ENCODE data around the gene IFNB1. TPM values are rescaled to one million over a fixed set of nuclear protein-coding genes. Genes with fewer than 3 reads are reported as not detected.

IFNB1 gene
- total RNA-seq (not detected), polyA plus RNA-seq (under 1 TPM in 1 of 2 donors, not detected in 1; 0.40 TPM)

DNA sequence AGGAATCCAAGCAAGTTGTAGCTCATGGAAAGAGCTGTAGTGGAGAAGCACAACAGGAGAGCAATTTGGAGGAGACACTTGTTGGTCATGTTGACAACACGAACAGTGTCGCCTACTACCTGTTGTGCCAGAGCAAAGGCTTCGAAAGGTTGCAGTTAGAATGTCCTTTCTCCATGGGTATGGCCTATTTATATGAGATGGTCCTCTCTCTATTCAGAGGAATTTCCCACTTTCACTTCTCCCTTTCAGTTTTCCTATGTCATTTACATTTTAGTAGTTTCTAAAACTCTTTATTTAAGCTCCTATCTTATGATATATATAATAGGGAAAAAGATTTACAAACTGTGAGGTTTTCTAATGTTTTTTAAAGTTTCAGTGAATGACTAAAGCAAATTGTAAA is at the start of gene IFNB1:
Gene IFNB1 (minus strand): TSS at position 162 of the 400 bp plus-strand sequence. CDS start 73 bp downstream, at position 89.
- Histone ChIP-seq H3K4me1 (ENCODE audit: insufficient read depth, low read length) (peaks cover 19% of the 10 kb centered on the region), H3K9me3 (ENCODE audit: control insufficient read depth in 1 of 2, low read length in 2 of 2) (no peaks in the 10 kb centered on the region), H3K4me3 (ENCODE audit: low read length in 2 of 2) (no peak within 1 kb of the TSS), H3K27ac (ENCODE audit: low read depth, low read length) (no peak within 1 kb of the TSS), H3K36me3 (ENCODE audit: insufficient read depth, low read length) (no peaks in the 10 kb centered on the region), H3K27me3 (ENCODE audit: insufficient read depth, low read length) (no peaks in the 10 kb centered on the region)
- POLR2A ChIA-PET (ENCODE audit: partially characterized antibody): no interaction called here
- Mint-ChIP-seq H3K36me3 (no peaks in the 10 kb centered on the region), H3K27me3 (peaks cover 2 to 3% of the 10 kb centered on the region in 2 donors), H3K4me1 (peaks cover 13 to 34% (median 23%) of the 10 kb centered on the region in 4 donors), H3K4me3 (peak within 1 kb of the TSS in 1 of 8 donors; percentile 37), H3K27ac (peak within 1 kb of the TSS in 1 of 7 donors; percentile 34), H3K9me3 (peaks cover 0 to 2% (median 0%) of the 10 kb centered on the region in 8 donors)
- intact Hi-C loops (cut with micrococcal nuclease): loop anchor here (1.0 kb wide), 1 partner anchor 34 kb away; no protein-coding TSS in a partner anchor
- DNase-seq: no peak
- CTCF ChIA-PET (ENCODE audit: partially characterized antibody): interaction anchor here (1.0 to 5.6 kb wide), 5 partner anchors 13 to 51 kb away, joined by 3 to 53 read pairs (median 6); no protein-coding TSS in a partner anchor

DNA sequence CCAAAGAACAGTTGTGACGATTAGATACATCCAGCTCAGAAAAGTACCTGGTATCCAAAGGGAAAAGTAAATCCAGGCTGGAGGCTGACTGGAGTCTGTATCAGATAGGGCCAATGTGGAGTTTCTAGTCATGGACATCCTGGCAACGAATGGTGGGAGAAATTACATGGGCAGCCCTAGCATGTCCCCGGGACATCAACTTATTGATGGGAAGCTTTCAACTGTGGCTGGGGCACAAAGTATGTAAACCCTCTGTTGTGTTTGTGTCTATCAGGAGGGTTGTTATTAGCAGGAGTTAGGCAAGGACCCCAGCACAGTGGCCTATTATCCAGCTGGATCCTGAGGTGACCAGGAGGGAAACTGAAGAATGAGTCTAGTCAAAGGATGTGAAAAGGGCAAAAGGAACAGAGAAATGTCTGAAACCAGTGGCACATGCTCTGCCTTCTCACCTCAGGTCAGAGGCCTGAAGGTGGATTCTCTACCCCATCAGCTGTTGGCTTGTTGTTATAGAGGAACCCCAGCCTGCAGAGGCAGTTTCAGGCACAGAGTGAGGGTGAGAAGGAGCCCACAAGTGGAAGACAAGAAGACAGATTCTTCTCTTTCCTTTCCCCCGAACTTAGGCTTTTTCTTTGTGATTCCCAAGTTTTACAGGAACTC is 44.0 kb upstream of the IFNB1 start:
- Mint-ChIP-seq H3K27ac (no peak overlapping the region), H3K9me3 (no peaks in the 10 kb centered on the region), H3K4me3 (no peak overlapping the region), H3K4me1 (no peaks in the 10 kb centered on the region), H3K27me3 (peaks cover 7 to 10% of the 10 kb centered on the region in 2 donors), H3K36me3 (no peaks in the 10 kb centered on the region)
- CTCF ChIA-PET (ENCODE audit: partially characterized antibody): interaction anchor here (1.4 kb wide), 1 partner anchor 11 kb away, joined by 4 read pairs; no protein-coding TSS in a partner anchor
- Histone ChIP-seq H3K4me3 (ENCODE audit: low read length in 2 of 2) (no peak overlapping the region), H3K27me3 (ENCODE audit: insufficient read depth, low read length) (no peaks in the 10 kb centered on the region), H3K36me3 (ENCODE audit: insufficient read depth, low read length) (no peaks in the 10 kb centered on the region), H3K4me1 (ENCODE audit: insufficient read depth, low read length) (no peaks in the 10 kb centered on the region), H3K27ac (ENCODE audit: low read depth, low read length) (no peak overlapping the region), H3K9me3 (ENCODE audit: control insufficient read depth in 1 of 2, low read length in 2 of 2) (no peaks in the 10 kb centered on the region)
- POLR2A ChIA-PET (ENCODE audit: partially characterized antibody): no interaction called here
- intact Hi-C loops (cut with micrococcal nuclease): no loop called here
- DNase-seq: no peak

DNA sequence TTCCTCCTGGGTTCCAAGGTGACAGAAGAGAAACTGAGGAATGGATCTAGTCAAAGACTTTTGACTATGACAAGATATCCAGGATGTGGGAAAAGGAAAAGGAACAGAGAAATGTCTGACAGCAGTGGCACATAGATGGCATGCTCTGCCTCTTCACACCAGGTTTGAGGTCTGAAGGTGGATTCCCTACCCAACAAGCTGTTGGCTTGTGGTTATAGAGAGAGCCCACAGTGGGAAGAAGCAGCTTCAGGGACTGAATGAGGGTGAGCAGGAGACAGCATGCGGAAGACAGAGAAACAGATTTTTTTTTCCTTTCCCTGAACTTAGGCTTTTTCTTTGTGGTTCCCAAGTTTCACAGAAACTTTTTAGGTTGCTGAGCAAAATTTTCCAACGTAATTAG is 43.3 kb upstream of the IFNB1 start:
- no peaks in the 10 kb centered on the region for H3K4me1 ChIP-seq (ENCODE audit: insufficient read depth, low read length)

DNA sequence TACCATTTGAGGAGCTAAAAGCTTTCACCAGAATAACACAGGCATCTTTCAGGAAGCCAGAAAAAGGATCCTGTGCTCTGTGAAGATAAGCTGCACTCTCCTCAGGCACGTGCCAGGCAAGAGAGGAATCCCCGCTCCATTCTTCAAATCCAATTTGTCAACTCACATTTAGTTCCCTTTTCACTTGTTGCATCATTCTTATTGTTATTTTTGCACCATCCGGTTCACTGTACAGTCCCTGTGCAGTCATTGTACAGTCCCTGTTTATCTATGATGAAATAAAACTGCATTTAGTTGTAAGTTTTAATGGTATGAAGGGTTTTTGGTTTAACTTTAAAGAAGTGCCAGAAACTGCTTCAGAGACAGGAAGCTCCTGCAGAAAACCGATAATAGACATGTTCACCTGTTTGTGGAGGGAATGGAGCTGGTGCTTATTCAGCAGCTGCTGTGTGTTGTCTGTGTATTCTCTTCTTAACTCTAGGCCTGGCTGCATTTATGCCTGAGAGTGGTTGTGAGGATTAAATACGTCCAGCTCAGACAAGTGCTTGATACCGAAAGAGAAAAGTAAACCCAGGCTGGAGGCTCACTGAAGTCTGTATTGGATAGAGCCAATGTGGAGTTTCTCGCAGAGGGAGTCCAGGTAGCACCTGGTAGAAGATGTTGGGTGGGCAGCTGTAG is 41.5 kb upstream of the IFNB1 start:
- Mint-ChIP-seq H3K36me3 (no peaks in the 10 kb centered on the region), H3K27ac (peak overlapping the region in 1 of 7 donors; percentile 42), H3K9me3 (no peaks in the 10 kb centered on the region), H3K4me3 (no peak overlapping the region), H3K27me3 (peaks cover 1 to 10% of the 10 kb centered on the region in 2 donors), H3K4me1 (no peaks in the 10 kb centered on the region)
- Histone ChIP-seq H3K27ac (ENCODE audit: low read depth, low read length) (no peak overlapping the region), H3K9me3 (ENCODE audit: control insufficient read depth in 1 of 2, low read length in 2 of 2) (no peaks in the 10 kb centered on the region), H3K27me3 (ENCODE audit: insufficient read depth, low read length) (no peaks in the 10 kb centered on the region), H3K36me3 (ENCODE audit: insufficient read depth, low read length) (no peaks in the 10 kb centered on the region), H3K4me3 (ENCODE audit: low read length in 2 of 2) (no peak overlapping the region), H3K4me1 (ENCODE audit: insufficient read depth, low read length) (no peaks in the 10 kb centered on the region)
- POLR2A ChIA-PET (ENCODE audit: partially characterized antibody): no interaction called here
- CTCF ChIA-PET (ENCODE audit: partially characterized antibody): interaction anchor here (2.2 kb wide), 1 partner anchor 10 kb away, joined by 5 read pairs; no protein-coding TSS in a partner anchor
- intact Hi-C loops (cut with micrococcal nuclease): loop anchor here (10.0 kb wide), 2 partner anchors 434 to 564 kb away; partner anchors contain the start of gene FOCAD
- DNase-seq: no peak

More for the DNA sequence above, 43.3 kb upstream of the IFNB1 start:
- intact Hi-C loops (cut with micrococcal nuclease): no loop called here
- Histone ChIP-seq H3K9me3 (ENCODE audit: control insufficient read depth in 1 of 2, low read length in 2 of 2) (no peaks in the 10 kb centered on the region), H3K4me3 (ENCODE audit: low read length in 2 of 2) (no peak overlapping the region), H3K36me3 (ENCODE audit: insufficient read depth, low read length) (no peaks in the 10 kb centered on the region), H3K27me3 (ENCODE audit: insufficient read depth, low read length) (no peaks in the 10 kb centered on the region), H3K27ac (ENCODE audit: low read depth, low read length) (no peak overlapping the region)
- no peaks in the 10 kb centered on the region for H3K36me3 Mint-ChIP-seq
- H3K4me1 Mint-ChIP-seq: no peaks in the 10 kb centered on the region
- H3K4me3 Mint-ChIP-seq: no peak overlapping the region
- no peaks in the 10 kb centered on the region for H3K9me3 Mint-ChIP-seq
- DNase-seq: no peak
- H3K27ac Mint-ChIP-seq: no peak overlapping the region
- POLR2A ChIA-PET (ENCODE audit: partially characterized antibody): no interaction called here
- CTCF ChIA-PET (ENCODE audit: partially characterized antibody): interaction anchor here (1.4 kb wide), 1 partner anchor 10 kb away, joined by 4 read pairs; no protein-coding TSS in a partner anchor
- peaks cover 5 to 13% of the 10 kb centered on the region in 2 donors for H3K27me3 Mint-ChIP-seq

DNA sequence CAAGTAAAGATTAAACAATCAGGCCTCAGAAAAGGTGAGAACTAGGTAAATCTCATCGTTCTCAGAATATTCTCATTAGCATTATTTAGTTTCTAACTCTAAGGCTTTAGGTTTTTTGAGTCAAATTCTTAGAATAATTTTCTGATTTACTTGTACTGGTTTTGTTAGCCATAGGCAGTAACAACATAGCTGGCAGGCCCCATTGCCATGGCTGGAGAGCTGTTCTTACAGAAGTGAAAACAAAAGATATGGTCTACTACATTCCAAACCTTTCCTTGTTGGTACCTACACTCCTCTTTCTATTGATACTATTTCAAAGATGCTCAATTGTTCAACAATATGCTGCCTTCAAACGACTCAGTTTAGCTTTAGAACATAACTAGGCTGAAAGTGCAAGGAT is 36.6 kb upstream of the IFNB1 start:
- H3K4me3 Mint-ChIP-seq: no peak overlapping the region
- no peaks in the 10 kb centered on the region for H3K4me1 ChIP-seq (ENCODE audit: insufficient read depth, low read length)
- no peaks in the 10 kb centered on the region for H3K9me3 ChIP-seq (ENCODE audit: control insufficient read depth in 1 of 2, low read length in 2 of 2)
- H3K27ac Mint-ChIP-seq: no peak overlapping the region
- no peaks in the 10 kb centered on the region for H3K36me3 Mint-ChIP-seq
- DNase-seq: no peak
- peaks cover 2 to 9% of the 10 kb centered on the region in 2 donors for H3K27me3 Mint-ChIP-seq
- H3K4me1 Mint-ChIP-seq: no peaks in the 10 kb centered on the region
- H3K27me3 ChIP-seq (ENCODE audit: insufficient read depth, low read length): no peaks in the 10 kb centered on the region
- no peaks in the 10 kb centered on the region for H3K36me3 ChIP-seq (ENCODE audit: insufficient read depth, low read length)
- H3K4me3 ChIP-seq (ENCODE audit: low read length in 2 of 2): no peak overlapping the region
- no peak overlapping the region for H3K27ac ChIP-seq (ENCODE audit: low read depth, low read length)
- CTCF ChIA-PET (ENCODE audit: partially characterized antibody): interaction anchor here (1.3 to 9.2 kb wide), 5 partner anchors 21 to 1187 kb away, joined by 3 to 145 read pairs (median 53); partner anchors contain the start of gene IFNB1
- POLR2A ChIA-PET (ENCODE audit: partially characterized antibody): no interaction called here
- no peaks in the 10 kb centered on the region for H3K9me3 Mint-ChIP-seq
- intact Hi-C loops (cut with micrococcal nuclease): loop anchor here (10.0 kb wide), 2 partner anchors 430 to 560 kb away; partner anchors contain the start of gene FOCAD

DNA sequence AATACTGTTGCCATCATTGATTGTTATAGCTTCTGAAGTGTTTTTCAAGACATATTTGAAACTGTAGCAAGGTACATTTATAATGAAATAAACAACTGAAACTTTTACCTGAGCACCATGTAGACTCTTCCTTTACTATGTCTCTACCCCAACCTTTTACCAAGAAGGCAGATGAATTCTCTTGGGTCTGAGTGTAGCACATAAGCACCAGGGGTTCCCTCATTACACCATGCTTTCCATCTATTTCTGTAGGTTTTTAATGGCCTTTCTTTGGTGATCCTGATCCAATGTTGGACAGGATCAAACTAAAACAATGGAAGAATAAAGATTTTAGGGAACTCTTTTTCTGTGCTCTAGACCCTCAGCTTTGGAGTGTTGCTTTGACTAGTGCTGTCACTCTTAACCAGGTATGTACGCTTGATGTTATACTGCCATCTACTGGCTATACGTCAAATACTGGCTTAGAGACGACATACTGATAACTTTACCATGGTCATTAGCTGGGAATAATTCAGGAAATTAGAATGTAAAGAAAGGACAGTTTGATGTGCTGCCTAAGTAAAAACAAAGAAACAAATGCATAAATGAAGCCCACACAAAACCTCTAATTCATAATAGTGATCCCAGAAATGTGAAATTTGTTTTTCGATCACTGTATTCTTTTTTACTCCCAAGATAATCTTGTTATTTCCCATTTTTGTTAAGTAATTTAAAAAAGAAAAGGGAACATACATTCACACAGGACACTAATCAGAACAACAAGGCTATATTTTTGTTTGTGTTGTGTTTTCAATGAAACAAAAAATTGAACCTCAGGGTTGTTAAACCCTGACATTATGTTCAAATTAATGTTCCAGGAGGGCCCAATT is 33.2 kb upstream of the IFNB1 start:
- Mint-ChIP-seq H3K4me1 (no peaks in the 10 kb centered on the region), H3K27ac (no peak overlapping the region), H3K36me3 (no peaks in the 10 kb centered on the region), H3K9me3 (no peaks in the 10 kb centered on the region), H3K27me3 (peaks cover 2 to 3% of the 10 kb centered on the region in 2 donors), H3K4me3 (no peak overlapping the region)
- no peaks in the 10 kb centered on the region for H3K36me3 ChIP-seq (ENCODE audit: insufficient read depth, low read length)
- H3K9me3 ChIP-seq (ENCODE audit: control insufficient read depth in 1 of 2, low read length in 2 of 2): no peaks in the 10 kb centered on the region
- H3K4me1 ChIP-seq (ENCODE audit: insufficient read depth, low read length): no peaks in the 10 kb centered on the region
- H3K27me3 ChIP-seq (ENCODE audit: insufficient read depth, low read length): no peaks in the 10 kb centered on the region
- intact Hi-C loops (cut with micrococcal nuclease): loop anchor here (1.0 to 10.0 kb wide), 10 partner anchors 33 to 1618 kb away; partner anchors contain the start of genes FOCAD and HACD4
- POLR2A ChIA-PET (ENCODE audit: partially characterized antibody): interaction anchor here (1.6 to 1.9 kb wide), 2 partner anchors 32 to 488 kb away, joined by 5 to 6 read pairs; partner anchors contain the start of gene MLLT3
- no peak overlapping the region for H3K27ac ChIP-seq (ENCODE audit: low read depth, low read length)
- peak; percentile 43 to 67 (median 64) for DNase-seq
- H3K4me3 ChIP-seq (ENCODE audit: low read length in 2 of 2): no peak overlapping the region
- CTCF ChIA-PET (ENCODE audit: partially characterized antibody): interaction anchor here (0.6 to 9.2 kb wide), 34 partner anchors 8 to 1702 kb away, joined by 3 to 145 read pairs (median 4); partner anchors contain the start of genes ACER2, IFNB1 and MLLT3

Measured in CD4-positive, alpha-beta memory T cell (primary cell).